NCI-H1105 (cell line): ENCODE measurements around the gene MAP10.

Experiments used
- DNase-seq: peaks from one replicate; lab custom pipeline; 2025; lab: John Stamatoyannopoulos, UW

The MAP10 gene

DNA sequence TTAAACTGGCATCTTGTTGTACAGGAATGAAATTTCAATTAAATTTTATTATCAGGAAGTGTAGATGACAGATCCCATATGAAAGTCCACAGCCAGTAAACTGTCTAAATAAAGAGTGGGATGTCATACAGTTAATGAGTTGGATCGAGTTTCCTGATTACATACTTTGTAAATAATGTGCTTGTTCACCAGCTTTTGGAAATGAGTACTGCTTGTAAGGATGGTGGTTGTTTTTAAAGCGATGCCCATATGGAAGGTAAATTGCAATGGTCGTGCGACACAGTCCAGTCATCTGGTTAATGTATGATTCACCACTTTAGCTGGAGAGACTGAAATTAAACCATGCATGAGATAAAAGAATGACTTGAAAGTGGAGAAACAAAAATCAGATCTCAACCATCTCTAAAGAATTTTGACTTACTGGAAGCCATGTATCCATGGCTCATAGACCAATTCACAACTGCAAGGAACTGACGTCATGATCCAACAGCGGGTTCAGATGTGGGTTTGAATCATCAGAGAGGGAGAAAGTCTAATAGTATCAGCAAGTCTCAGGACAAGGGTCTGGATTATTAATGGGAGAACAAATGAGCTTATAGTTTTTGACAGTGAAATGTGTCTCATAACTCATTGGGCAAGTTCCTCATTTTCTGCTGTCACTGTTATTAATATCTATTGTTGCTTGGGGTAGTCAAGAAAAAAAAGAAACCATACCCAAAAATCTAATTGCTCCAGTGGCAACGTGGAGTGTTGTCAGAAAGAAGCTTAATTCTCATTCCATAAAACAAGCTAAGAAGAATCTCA, 49.0 kb downstream of the MAP10 start:
- no peak for DNase-seq

GRCh38 chr1:232854798-232855159, 49.6 kb downstream of the MAP10 start:
- no peak for DNase-seq

DNA sequence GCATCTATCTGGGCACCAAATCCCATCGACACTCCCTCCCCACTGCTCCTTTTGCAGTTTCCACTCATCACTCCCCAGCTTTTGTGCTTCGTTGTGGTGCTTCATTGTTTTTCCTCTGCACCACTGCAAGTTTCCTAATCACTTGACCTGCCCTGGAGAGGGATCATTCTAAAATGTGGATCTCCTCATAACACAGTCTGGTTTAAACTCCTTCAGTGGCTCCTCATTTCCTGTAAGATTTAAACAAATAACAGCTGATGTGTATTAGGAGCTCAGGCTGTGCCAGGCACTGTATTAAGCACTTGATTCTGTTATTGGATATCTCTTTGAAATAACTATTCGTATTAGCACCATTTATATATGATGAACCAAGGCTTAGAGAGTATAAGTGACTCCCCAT, 51.3 kb downstream of the MAP10 start:
- DNase-seq = no peak
